Epithelial cell of esophagus (primary cell): Measurements from ENCODE around the gene HNRNPUL1.
A peak's percentile ranks its signal among the peaks of the same experiment; 100 is the strongest.
"Not testable (repeated sequence)": the region's sequence is repeated elsewhere in the genome, so short reads cannot be mapped to it uniquely, and the experiment has no call there.

Experiments used
- DNase-seq: peaks from one replicate; pipeline ENCODE4 v3.0.0; 2010; ENCODE audit warnings: low read depth
- H3K4me3 ChIP-seq: 2 replicates; pipeline ENCODE4 v1.5.1; 2011; ENCODE audit warnings: mild to moderate bottlenecking, low read length, control low read depth
- CTCF ChIP-seq: IDR thresholded peaks from 2 replicates; pipeline ENCODE4 v1.5.1; 2011; ENCODE audit warnings: low read depth, mild to moderate bottlenecking, low read length, control low read depth, inconsistent platforms; ENCODE audit not compliant: insufficient read depth; ENCODE audit errors: missing control alignments

The HNRNPUL1 gene

GRCh38 chr19:41334793-41335192 is 70.6 kb downstream of the HNRNPUL1 start:
- H3K4me3 ChIP-seq: no peak overlapping the region
- no peak for TF ChIP-seq CTCF
- no peak for DNase-seq

- TF ChIP-seq CTCF: no peak
- H3K4me3 ChIP-seq: no peak overlapping the region
- no peak for DNase-seq
These were observed 71.3 kb downstream of the HNRNPUL1 start for GRCh38 chr19:41335467-41335866.

- H3K4me3 ChIP-seq: no peak overlapping the region
- peak; percentile 24 for DNase-seq
- no peak for TF ChIP-seq CTCF
These were observed 75.8 kb downstream of the HNRNPUL1 start for GRCh38 chr19:41339936-41340335.

- DNase-seq: no peak
- TF ChIP-seq CTCF: no peak
- no peak overlapping the region for H3K4me3 ChIP-seq
These were observed 77.7 kb downstream of the HNRNPUL1 start for GRCh38 chr19:41341669-41342490.

GRCh38 chr19:41344162-41344561 is 80.0 kb downstream of the HNRNPUL1 start:
- TF ChIP-seq CTCF: no peak
- H3K4me3 ChIP-seq: no peak overlapping the region
- no peak for DNase-seq

- not testable (repeated sequence) for H3K4me3 ChIP-seq, DNase-seq
These were observed 82.7 kb downstream of the HNRNPUL1 start for GRCh38 chr19:41346916-41347315.

GRCh38 chr19:41350735-41351338 is 86.7 kb downstream of the HNRNPUL1 start:
- peak overlapping the region; percentile 75 for H3K4me3 ChIP-seq
- DNase-seq: no peak
- TF ChIP-seq CTCF: no peak
